ENCODE results near the gene DNASE1L3.
A peak's percentile ranks its signal among the peaks of the same experiment; 100 is the strongest.
"Not testable (repeated sequence)": the region's sequence is repeated elsewhere in the genome, so short reads cannot be mapped to it uniquely, and the experiment has no call there.

DNASE1L3 gene

GRCh38 chr3:58235970-58236369 is 25.2 kb upstream of the DNASE1L3 start:
- no peak for DNase-seq (ENCODE audit: low spot score)

- DNase-seq (ENCODE audit: low spot score) = peak; percentile 50
These were observed 23.8 kb upstream of the DNASE1L3 start for GRCh38 chr3:58234516-58234931.

GRCh38 chr3:58231666-58232065 is 20.9 kb upstream of the DNASE1L3 start:
- DNase-seq (ENCODE audit: low spot score) = no peak

- DNase-seq (ENCODE audit: low spot score) = no peak
These were observed 20.2 kb upstream of the DNASE1L3 start for GRCh38 chr3:58230876-58231552.

GRCh38 chr3:58227933-58228332 is 17.2 kb upstream of the DNASE1L3 start:
- DNase-seq (ENCODE audit: low spot score) = not testable (repeated sequence)

- no peak for DNase-seq (ENCODE audit: low spot score)
These were observed 13.1 kb upstream of the DNASE1L3 start for GRCh38 chr3:58223855-58224254.

- no peak for DNase-seq (ENCODE audit: low spot score)
These were observed 11.5 kb upstream of the DNASE1L3 start for GRCh38 chr3:58222161-58222724.

GRCh38 chr3:58218904-58219303 is 8.1 kb upstream of the DNASE1L3 start:
- no peak for DNase-seq (ENCODE audit: low spot score)

- DNase-seq (ENCODE audit: low spot score) = peak; percentile 81
These were observed 6.5 kb upstream of the DNASE1L3 start for GRCh38 chr3:58217209-58217811.

- DNase-seq (ENCODE audit: low spot score) = no peak
These were observed 5.9 kb upstream of the DNASE1L3 start for GRCh38 chr3:58216496-58217195.

GRCh38 chr3:58215317-58216025 is 4.7 kb upstream of the DNASE1L3 start:
- DNase-seq (ENCODE audit: low spot score) = no peak

- no peak for DNase-seq (ENCODE audit: low spot score)
These were observed 3.9 kb upstream of the DNASE1L3 start for GRCh38 chr3:58214484-58215316.

- no peak for DNase-seq (ENCODE audit: low spot score)
These were observed 839 bp downstream of the DNASE1L3 start for GRCh38 chr3:58209933-58210332.

GRCh38 chr3:58207954-58208353 is 2.8 kb downstream of the DNASE1L3 start:
- DNase-seq (ENCODE audit: low spot score) = no peak

- peak; percentile 82 for DNase-seq (ENCODE audit: low spot score)
These were observed 4.3 kb downstream of the DNASE1L3 start for GRCh38 chr3:58206406-58207011.

GRCh38 chr3:58205981-58206380 is 4.8 kb downstream of the DNASE1L3 start:
- no peak for DNase-seq (ENCODE audit: low spot score)

GRCh38 chr3:58204720-58205119 is 6.1 kb downstream of the DNASE1L3 start:
- DNase-seq (ENCODE audit: low spot score) = no peak

- DNase-seq (ENCODE audit: low spot score) = no peak
These were observed 7.2 kb downstream of the DNASE1L3 start for GRCh38 chr3:58203541-58203940.

GRCh38 chr3:58202917-58203360 is 7.8 kb downstream of the DNASE1L3 start:
- no peak for DNase-seq (ENCODE audit: low spot score)

- DNase-seq (ENCODE audit: low spot score) = not testable (repeated sequence)
These were observed 9.3 kb downstream of the DNASE1L3 start for GRCh38 chr3:58201451-58201850.

- DNase-seq (ENCODE audit: low spot score) = no peak
These were observed 9.9 kb downstream of the DNASE1L3 start for GRCh38 chr3:58200846-58201355.

Measured in AG20443 (cell line).